Esophagus muscularis mucosa (tissue), 4 donors: ENCODE measurements around the gene PRKCE. TPM values are rescaled to one million over a fixed set of nuclear protein-coding genes. Genes with fewer than 3 reads are reported as not detected.

Source experiments
- DNase-seq: peaks from one replicate; pipeline ENCODE4 v3.0.0-alpha.2; 2017; ENCODE audit errors: extremely low spot score
- H3K27ac ChIP-seq, 4 donors: fragments of 200-600 bp; sonication (generic); replicated peaks in 1 of 4; 1 replicate in 3 of 4; 2 replicates in 1 of 4; pipeline ENCODE4 v1.5.1; 2016 to 2019; ENCODE audit warnings: mild to moderate bottlenecking in 1 of 4
- H3K27me3 ChIP-seq, 4 donors: fragments of 200-600 bp; sonication (generic); one replicate each; pipeline versions ENCODE4 v1.5.1 to v1.6.0; 2016 to 2019
- H3K36me3 ChIP-seq, 4 donors: fragments of 200-600 bp; sonication (generic); one replicate each; pipeline ENCODE4 v1.5.1; 2016 to 2019
- H3K4me1 ChIP-seq, 4 donors: fragments of 200-600 bp; sonication (generic); one replicate each; pipeline ENCODE4 v1.5.1; 2016 to 2019
- H3K4me3 ChIP-seq, 4 donors: fragments of 200-600 bp; sonication (generic); 1 replicate in 2 of 4; 2 replicates in 2 of 4; pipeline ENCODE4 v1.5.1; 2016 to 2019; ENCODE audit warnings: mild to moderate bottlenecking in 4 of 4, moderate library complexity in 1 of 4
- H3K9me3 ChIP-seq, 4 donors: fragments of 200-600 bp; sonication (generic); 1 replicate in 3 of 4; 2 replicates in 1 of 4; pipeline ENCODE4 v1.5.1; 2016 to 2019
- EP300 ChIP-seq: sonication (generic); formaldehyde crosslinking; IDR thresholded peaks from one replicate; pipeline ENCODE4 v1.6.1; 2017; ENCODE audit warnings: antibody characterized with exemption
- POLR2A ChIP-seq: fragments of 450-650 bp; IDR thresholded peaks from one replicate; pipeline ENCODE4 v1.6.1; 2017; ENCODE audit warnings: antibody characterized with exemption, moderate library complexity, mild to moderate bottlenecking, low read depth
- POLR2AphosphoS5 ChIP-seq, 2 donors: sonication (generic); formaldehyde crosslinking; IDR thresholded peaks; one replicate each; pipeline ENCODE4 v1.6.1; 2017; ENCODE audit warnings: antibody characterized with exemption in 2 of 2
- WGBS: methylation state at CpG from one replicate; pipeline ENCODE4 v1.1.5; 2018; 5-methylcytosine and 5-hydroxymethylcytosine counted together
- intact Hi-C: fragments of 100-400 bp; cut with DNase I; formaldehyde crosslinking; loops from one replicate; pipeline ENCODE4 v1.15.1; 2023
- total RNA-seq, 4 donors: library from RNA; depleted of rRNA; stranded (reverse); fragments of >200 nt; gene quantifications; one replicate each; pipeline versions ENCODE4 v1.1.0 to v1.2.1, GENCODE V29; 2016
- TF ChIP-seq, protein P1 (sequence below), 3 experiments: fragments of 200-600 bp in 2 of 3; fragments of 450-650 bp in 1 of 3; sonication (generic) in 2 of 3; IDR thresholded peaks; one replicate each; pipeline ENCODE4 v1.5.1; 2017 to 2019; ENCODE audit warnings: antibody characterized with exemption in 3 of 3, mild to moderate bottlenecking in 2 of 3, moderate library complexity in 1 of 3

Gene PRKCE
- total RNA-seq, 4 donors from 2014 or later, result 11.6 to 21.1 (median 13.0) TPM

DNA sequence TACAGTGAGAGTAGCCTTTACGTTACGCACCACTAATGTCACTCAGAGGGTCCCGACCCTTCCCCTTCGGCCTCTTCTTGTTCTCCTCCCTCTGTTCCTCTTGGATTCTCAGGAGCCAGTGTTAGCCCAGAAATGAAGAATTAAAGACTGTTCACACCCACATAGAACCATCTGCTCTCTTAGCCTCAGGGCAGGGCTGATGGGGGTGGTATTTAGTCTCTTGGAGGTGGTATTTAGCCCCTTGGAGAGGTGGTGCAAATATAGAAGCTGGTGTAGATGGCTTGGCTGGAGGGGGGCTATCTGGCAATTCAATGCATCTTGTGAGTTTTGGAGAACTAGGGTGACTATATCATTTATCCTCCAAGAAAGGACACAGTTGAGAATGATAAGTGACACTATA is 286.5 kb downstream of the PRKCE start:
- H3K36me3 ChIP-seq, result no peaks in the 10 kb centered on the region

DNA sequence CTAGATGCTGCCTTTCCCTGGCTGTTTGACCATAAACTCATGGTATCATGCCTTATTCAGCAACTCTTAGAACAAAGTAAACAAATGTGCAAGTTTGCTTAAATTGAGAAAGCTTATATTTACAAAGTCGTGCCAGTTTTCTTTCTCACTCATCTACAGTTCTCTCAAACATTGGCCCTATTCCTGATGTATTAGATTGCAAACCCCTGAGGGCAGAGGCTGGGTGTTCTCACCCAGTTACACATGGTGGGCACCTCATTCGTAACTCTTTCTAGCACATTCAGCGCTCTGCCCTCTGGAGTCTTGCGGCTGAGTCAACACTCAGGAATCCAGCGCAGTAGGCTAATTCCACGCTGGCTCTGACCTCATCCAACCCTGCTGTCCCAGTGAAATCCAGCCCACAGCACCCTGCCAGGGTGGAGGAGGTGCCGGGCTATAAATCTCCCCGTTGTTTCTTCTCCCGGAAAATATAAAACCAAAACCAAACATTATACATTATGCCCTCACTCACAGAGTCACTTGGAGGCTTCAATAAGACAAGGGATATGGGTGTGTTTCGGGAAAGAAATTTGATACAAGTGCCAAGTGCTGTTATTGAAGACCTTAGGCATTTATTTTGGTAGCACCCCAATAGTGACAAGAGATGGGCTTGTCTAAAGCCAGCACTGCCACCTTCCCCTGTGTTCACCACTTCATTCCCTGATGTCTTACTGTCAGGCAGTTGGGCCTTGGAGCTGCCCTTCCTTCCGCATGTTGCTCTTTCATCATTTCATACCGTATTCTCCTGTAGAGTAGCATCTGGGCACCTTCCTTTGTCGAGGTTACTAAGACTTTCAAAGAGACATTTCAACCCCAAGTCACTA is 287.4 kb downstream of the PRKCE start:
- peak; percentile 76 to 86 for TF ChIP-seq POLR2AphosphoS5 (IDR thresholded peaks at IDR 0.05)
- TF ChIP-seq, protein P1, sequence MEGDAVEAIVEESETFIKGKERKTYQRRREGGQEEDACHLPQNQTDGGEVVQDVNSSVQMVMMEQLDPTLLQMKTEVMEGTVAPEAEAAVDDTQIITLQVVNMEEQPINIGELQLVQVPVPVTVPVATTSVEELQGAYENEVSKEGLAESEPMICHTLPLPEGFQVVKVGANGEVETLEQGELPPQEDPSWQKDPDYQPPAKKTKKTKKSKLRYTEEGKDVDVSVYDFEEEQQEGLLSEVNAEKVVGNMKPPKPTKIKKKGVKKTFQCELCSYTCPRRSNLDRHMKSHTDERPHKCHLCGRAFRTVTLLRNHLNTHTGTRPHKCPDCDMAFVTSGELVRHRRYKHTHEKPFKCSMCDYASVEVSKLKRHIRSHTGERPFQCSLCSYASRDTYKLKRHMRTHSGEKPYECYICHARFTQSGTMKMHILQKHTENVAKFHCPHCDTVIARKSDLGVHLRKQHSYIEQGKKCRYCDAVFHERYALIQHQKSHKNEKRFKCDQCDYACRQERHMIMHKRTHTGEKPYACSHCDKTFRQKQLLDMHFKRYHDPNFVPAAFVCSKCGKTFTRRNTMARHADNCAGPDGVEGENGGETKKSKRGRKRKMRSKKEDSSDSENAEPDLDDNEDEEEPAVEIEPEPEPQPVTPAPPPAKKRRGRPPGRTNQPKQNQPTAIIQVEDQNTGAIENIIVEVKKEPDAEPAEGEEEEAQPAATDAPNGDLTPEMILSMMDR (IDR thresholded peaks at IDR 0.05), result no peak
- intact Hi-C loops, result loop anchor here (5.0 kb wide), 1 partner anchor 162 kb away; no protein-coding TSS in a partner anchor
- Histone ChIP-seq H3K27ac (peak overlapping the region; percentile 68 to 85 (median 72)), H3K36me3 (no peaks in the 10 kb centered on the region), H3K4me3 (no peak overlapping the region), H3K27me3 (no peaks in the 10 kb centered on the region), H3K4me1 (peaks cover 22 to 66% (median 60%) of the 10 kb centered on the region in 4 donors), H3K9me3 (no peaks in the 10 kb centered on the region)
- DNase-seq, result no peak
- 52% methylated on average over 13 of the region's 13 CpGs for WGBS

More for the DNA sequence above, 286.5 kb downstream of the PRKCE start:
- intact Hi-C loops, result loop anchor here (2.0 to 5.0 kb wide), 2 partner anchors 161 to 295 kb away; no protein-coding TSS in a partner anchor
- Histone ChIP-seq H3K27me3 (no peaks in the 10 kb centered on the region), H3K27ac (peak overlapping the region; percentile 68 to 85 (median 72)), H3K9me3 (no peaks in the 10 kb centered on the region), H3K4me3 (no peak overlapping the region), H3K4me1 (peaks cover 22 to 57% (median 51%) of the 10 kb centered on the region in 4 donors)
- TF ChIP-seq, protein P1 (IDR thresholded peaks at IDR 0.05), result no peak
- no peak for TF ChIP-seq POLR2A
- no peak for TF ChIP-seq POLR2AphosphoS5 (IDR thresholded peaks at IDR 0.05)
- TF ChIP-seq EP300, result no peak
- WGBS, result 95% methylated on average over 4 of the region's 4 CpGs
- no peak for DNase-seq

DNA sequence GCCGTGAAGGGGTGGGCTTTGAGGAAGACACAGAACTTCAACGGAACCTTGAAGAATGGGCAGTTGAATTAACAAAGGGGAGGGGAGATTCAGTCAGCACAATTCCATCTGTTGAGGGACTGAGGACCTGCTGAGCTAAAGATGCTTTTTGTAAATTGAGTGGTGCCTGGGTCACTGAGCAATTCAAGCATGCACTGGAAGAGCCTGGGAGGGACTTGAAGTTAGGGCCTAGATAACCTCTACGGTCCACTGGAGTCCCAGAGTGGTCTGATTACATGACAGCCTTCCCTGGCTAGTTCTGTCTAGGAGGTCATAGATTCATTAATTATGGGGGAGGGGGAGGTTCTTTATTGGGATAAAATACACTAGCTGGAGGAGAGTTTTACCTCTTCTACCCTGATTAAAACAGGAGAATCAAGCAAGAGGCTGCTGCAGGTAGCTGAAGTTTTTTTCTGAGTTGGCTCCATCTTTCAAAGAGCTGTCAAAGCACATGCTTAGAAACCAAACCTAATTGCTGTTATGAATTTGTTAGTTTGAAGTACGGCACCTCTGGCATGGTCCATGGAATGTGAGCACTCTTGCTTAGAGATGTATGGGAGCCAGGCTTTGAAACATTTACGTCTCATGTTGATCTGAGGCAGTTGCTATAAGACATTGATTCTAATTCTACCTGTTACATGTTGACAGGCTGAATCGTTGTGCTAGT is 290.2 kb downstream of the PRKCE start:
- H3K27me3 ChIP-seq, result no peaks in the 10 kb centered on the region
- H3K4me3 ChIP-seq, result no peak overlapping the region
- H3K27ac ChIP-seq, result peak overlapping the region in 2 of 4 donors; percentile 10 to 42
- no peak for TF ChIP-seq POLR2AphosphoS5 (IDR thresholded peaks at IDR 0.05)
- TF ChIP-seq, protein P1 (IDR thresholded peaks at IDR 0.05), result no peak
- intact Hi-C loops, result no loop called here
- H3K36me3 ChIP-seq, result no peaks in the 10 kb centered on the region
- H3K9me3 ChIP-seq, result no peaks in the 10 kb centered on the region
- WGBS, result 73% methylated on average over 6 of the region's 6 CpGs
- no peak for DNase-seq
- peaks cover 12 to 66% (median 56%) of the 10 kb centered on the region in 4 donors for H3K4me1 ChIP-seq

DNA sequence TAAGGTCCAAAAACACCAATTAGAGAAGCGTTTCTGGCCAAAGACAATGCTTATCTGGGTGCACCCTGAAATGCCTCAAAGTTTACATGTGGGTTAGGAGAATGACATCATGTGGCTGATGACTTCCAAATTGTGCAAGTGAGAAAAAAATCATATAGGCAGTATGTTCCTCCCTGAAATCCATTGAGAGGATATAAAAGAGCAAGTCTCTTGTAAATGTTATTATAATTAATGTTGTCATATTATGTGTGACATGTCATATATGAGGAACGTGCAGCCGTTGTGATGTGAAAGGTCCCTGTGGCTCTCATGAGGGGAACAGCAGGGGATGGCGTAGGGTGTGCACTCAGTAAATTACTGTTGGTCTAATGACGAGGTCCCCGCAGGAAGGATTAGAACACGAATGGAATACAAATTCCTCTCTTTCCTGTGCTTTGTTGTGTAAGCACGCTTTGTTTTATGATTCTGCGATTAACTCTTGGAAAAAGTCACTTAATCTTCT is 290.8 kb downstream of the PRKCE start:
- H3K27ac ChIP-seq, result peak overlapping the region in 1 of 4 donors; percentile 42
- no peaks in the 10 kb centered on the region for H3K27me3 ChIP-seq
- intact Hi-C loops, result no loop called here
- no peaks in the 10 kb centered on the region for H3K36me3 ChIP-seq
- WGBS, result 54% methylated on average over 9 of the region's 9 CpGs
- peaks cover 12 to 62% (median 55%) of the 10 kb centered on the region in 4 donors for H3K4me1 ChIP-seq
- no peak for DNase-seq
- TF ChIP-seq POLR2AphosphoS5 (IDR thresholded peaks at IDR 0.05) (no peak), POLR2A (no peak), EP300 (no peak)
- TF ChIP-seq, protein P1 (IDR thresholded peaks at IDR 0.05), result no peak
- H3K4me3 ChIP-seq, result no peak overlapping the region
- no peaks in the 10 kb centered on the region for H3K9me3 ChIP-seq
